GM23338 (cell line): ENCODE measurements around the gene APBA2. TPM values are rescaled to one million over a fixed set of nuclear protein-coding genes. Genes with fewer than 3 reads are reported as not detected.
A peak's percentile ranks its signal among the peaks of the same experiment; 100 is the strongest.

Source experiments
- ATAC-seq: fragments of 200-7000 bp; cut with Tn5 transposase; 3 replicates; pipeline ENCODE4 v1.9.1; 2020
- DNase-seq: peaks from one replicate; pipeline ENCODE4 v3.0.0-alpha.2; 2015; ENCODE audit warnings: low spot score
- H2AFZ ChIP-seq: fragments of 200-600 bp; sonication (generic); 2 replicates; pipeline ENCODE4 v1.8.0; 2016; ENCODE audit warnings: antibody characterized with exemption, mild to moderate bottlenecking, moderate library complexity
- H3F3A ChIP-seq: fragments of 200-600 bp; sonication (generic); replicated peaks from 2 replicates; pipeline ENCODE4 v1.8.0; 2017; ENCODE audit warnings: antibody characterized with exemption, mixed run types, low read depth
- H3K27ac ChIP-seq: fragments of 200-600 bp; sonication (generic); 2 replicates; pipeline ENCODE4 v1.6.1; 2016; ENCODE audit warnings: low read depth
- H3K27me3 ChIP-seq: fragments of 200-600 bp; sonication (generic); 2 replicates; pipeline ENCODE4 v1.8.0; 2016; ENCODE audit warnings: mild to moderate bottlenecking, mixed run types, moderate library complexity; ENCODE audit not compliant: insufficient read depth
- H3K36me3 ChIP-seq: fragments of 200-600 bp; sonication (generic); 2 replicates; pipeline ENCODE4 v1.8.0; 2016; ENCODE audit warnings: mild to moderate bottlenecking; ENCODE audit not compliant: insufficient read depth
- H3K4me1 ChIP-seq: fragments of 200-600 bp; sonication (generic); 2 replicates; pipeline ENCODE4 v1.8.0; 2016; ENCODE audit warnings: mild to moderate bottlenecking, moderate library complexity; ENCODE audit not compliant: insufficient read depth
- H3K4me2 ChIP-seq: fragments of 200-600 bp; sonication (generic); 2 replicates; pipeline ENCODE4 v1.7.1; 2017; ENCODE audit warnings: mixed run types
- H3K4me3 ChIP-seq: fragments of 200-600 bp; sonication (generic); 2 replicates; pipeline ENCODE4 v1.6.1; 2016; ENCODE audit warnings: mixed run types
- H3K79me2 ChIP-seq: fragments of 200-600 bp; sonication (generic); replicated peaks from 2 replicates; pipeline ENCODE4 v1.8.0; 2017; ENCODE audit warnings: mild to moderate bottlenecking; ENCODE audit not compliant: insufficient read depth
- H3K9me2 ChIP-seq: fragments of 200-600 bp; sonication (generic); 2 replicates; pipeline ENCODE4 v1.8.0; 2017; ENCODE audit not compliant: insufficient read depth
- H4K20me1 ChIP-seq: fragments of 200-600 bp; sonication (generic); replicated peaks from 2 replicates; pipeline ENCODE4 v1.8.0; 2017; ENCODE audit warnings: mild to moderate bottlenecking; ENCODE audit not compliant: insufficient read depth
- H3K27ac Mint-ChIP-seq: 2 replicates; pipeline ENCODE4 v1.8.0; 2020; ENCODE audit warnings: inconsistent platforms, mild to moderate bottlenecking, moderate library complexity, mixed read lengths
- H3K27me3 Mint-ChIP-seq: 3 replicates; pipeline ENCODE4 v1.8.0; 2022; ENCODE audit warnings: low read depth, mild to moderate bottlenecking, moderate library complexity, mixed read lengths, inconsistent platforms; ENCODE audit not compliant: insufficient read depth, poor library complexity
- H3K36me3 Mint-ChIP-seq: 3 replicates; pipeline ENCODE4 v1.8.0; 2021; ENCODE audit warnings: low read depth, mild to moderate bottlenecking, inconsistent platforms, moderate library complexity, mixed read lengths
- H3K4me1 Mint-ChIP-seq: 3 replicates; pipeline ENCODE4 v1.8.0; 2020; ENCODE audit warnings: mild to moderate bottlenecking, inconsistent platforms, mixed read lengths
- H3K4me3 Mint-ChIP-seq: 3 replicates; pipeline ENCODE4 v1.8.0; 2021; ENCODE audit warnings: moderate library complexity, mild to moderate bottlenecking, inconsistent platforms, mixed read lengths
- H3K9me3 Mint-ChIP-seq: 3 replicates; pipeline ENCODE4 v1.8.0; 2020; ENCODE audit warnings: moderate library complexity, mild to moderate bottlenecking, inconsistent platforms, mixed read lengths
- NANOG ChIP-seq: IDR thresholded peaks from 2 replicates; pipeline ENCODE4 v1.6.1; 2016; ENCODE audit warnings: antibody characterized with exemption, borderline replicate concordance
- polyA plus RNA-seq: library from polyadenylated mRNA; unstranded; fragments of >200 nt; fragmentation: Nextera tagmentation; extraction: Ambion mirVana; gene quantifications from 2 replicates; pipeline ENCODE4 v1.2.1, GENCODE V29; 2016
- total RNA-seq: library from RNA; depleted of rRNA; stranded (reverse); fragments of >200 nt; shearing (Covaris generic); gene quantifications from 2 replicates; pipeline ENCODE4 v1.2.3, GENCODE V29; 2014
- TF ChIP-seq, protein P1 (sequence below), 2 experiments: fragments of 200-600 bp in 1 of 2; sonication (generic) in 1 of 2; conservative IDR thresholded peaks; 2 replicates each; pipeline versions ENCODE4 v1.5.1 to v1.6.1; 2016 to 2017; ENCODE audit warnings: antibody characterized with exemption in 2 of 2, low read depth in 2 of 2, mild to moderate bottlenecking in 2 of 2, moderate library complexity in 1 of 2
- TF ChIP-seq, protein P2 (sequence below): fragments of 250-450 bp; sonication (Bioruptor Pico); IDR thresholded peaks from 2 replicates; pipeline ENCODE4 v1.5.0; 2020; ENCODE audit warnings: mild to moderate bottlenecking, moderate library complexity
- TF ChIP-seq, protein P3 (sequence below): IDR thresholded peaks from 2 replicates; pipeline ENCODE4 v1.6.1; 2016; ENCODE audit warnings: antibody characterized with exemption

The APBA2 gene
- total and polyA plus RNA-seq, 2 experiments from 2014 or later = 5.9 to 24.7 TPM

DNA sequence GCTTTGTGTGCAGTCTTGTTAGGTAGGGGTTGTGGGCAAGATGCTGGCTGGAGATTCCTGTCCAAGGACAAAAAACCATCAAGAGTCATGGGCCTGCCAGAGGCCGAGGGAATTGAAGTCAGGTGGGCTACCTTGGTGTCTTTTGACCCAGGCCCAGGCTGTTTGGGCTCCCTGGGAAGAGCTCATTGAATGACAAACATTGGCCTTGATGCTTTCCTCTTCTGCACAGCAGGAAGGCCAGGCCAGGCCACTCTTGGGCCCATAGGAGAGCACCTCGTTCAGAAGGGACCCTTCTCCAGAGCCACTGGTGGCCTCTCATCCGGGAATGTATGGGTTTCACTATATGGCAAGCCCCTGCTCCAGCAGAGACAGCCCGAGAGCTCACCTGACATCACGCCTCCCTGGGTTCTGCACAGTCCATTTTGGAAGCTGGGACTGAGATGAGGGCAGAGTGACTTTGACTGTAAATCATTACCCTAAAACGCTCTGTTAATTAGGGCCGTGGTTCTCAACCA lies 214.8 kb downstream of the APBA2 start:
- no peaks in the 10 kb centered on the region for H3K27me3 ChIP-seq
- H3K27ac ChIP-seq = no peak overlapping the region
- no peaks in the 10 kb centered on the region for H3K79me2 ChIP-seq
- no peak overlapping the region for H3K4me2 ChIP-seq
- 0 out of 2 replicates have a peak, but pooled peaks cover 4% of the 10 kb centered on the region for H3F3A ChIP-seq
- peaks cover under 1% of the 10 kb centered on the region; the same call in 1 of the 3 replicates for H3K36me3 Mint-ChIP-seq
- H3K4me3 ChIP-seq = no peak overlapping the region
- H4K20me1 ChIP-seq = no peaks in the 10 kb centered on the region
- TF ChIP-seq, protein P1, sequence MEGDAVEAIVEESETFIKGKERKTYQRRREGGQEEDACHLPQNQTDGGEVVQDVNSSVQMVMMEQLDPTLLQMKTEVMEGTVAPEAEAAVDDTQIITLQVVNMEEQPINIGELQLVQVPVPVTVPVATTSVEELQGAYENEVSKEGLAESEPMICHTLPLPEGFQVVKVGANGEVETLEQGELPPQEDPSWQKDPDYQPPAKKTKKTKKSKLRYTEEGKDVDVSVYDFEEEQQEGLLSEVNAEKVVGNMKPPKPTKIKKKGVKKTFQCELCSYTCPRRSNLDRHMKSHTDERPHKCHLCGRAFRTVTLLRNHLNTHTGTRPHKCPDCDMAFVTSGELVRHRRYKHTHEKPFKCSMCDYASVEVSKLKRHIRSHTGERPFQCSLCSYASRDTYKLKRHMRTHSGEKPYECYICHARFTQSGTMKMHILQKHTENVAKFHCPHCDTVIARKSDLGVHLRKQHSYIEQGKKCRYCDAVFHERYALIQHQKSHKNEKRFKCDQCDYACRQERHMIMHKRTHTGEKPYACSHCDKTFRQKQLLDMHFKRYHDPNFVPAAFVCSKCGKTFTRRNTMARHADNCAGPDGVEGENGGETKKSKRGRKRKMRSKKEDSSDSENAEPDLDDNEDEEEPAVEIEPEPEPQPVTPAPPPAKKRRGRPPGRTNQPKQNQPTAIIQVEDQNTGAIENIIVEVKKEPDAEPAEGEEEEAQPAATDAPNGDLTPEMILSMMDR (conservative IDR thresholded peaks at IDR 0.05; ENCODE audit: low read depth in 2 of 2) = no peak
- TF ChIP-seq NANOG = no peak
- TF ChIP-seq, protein P2, sequence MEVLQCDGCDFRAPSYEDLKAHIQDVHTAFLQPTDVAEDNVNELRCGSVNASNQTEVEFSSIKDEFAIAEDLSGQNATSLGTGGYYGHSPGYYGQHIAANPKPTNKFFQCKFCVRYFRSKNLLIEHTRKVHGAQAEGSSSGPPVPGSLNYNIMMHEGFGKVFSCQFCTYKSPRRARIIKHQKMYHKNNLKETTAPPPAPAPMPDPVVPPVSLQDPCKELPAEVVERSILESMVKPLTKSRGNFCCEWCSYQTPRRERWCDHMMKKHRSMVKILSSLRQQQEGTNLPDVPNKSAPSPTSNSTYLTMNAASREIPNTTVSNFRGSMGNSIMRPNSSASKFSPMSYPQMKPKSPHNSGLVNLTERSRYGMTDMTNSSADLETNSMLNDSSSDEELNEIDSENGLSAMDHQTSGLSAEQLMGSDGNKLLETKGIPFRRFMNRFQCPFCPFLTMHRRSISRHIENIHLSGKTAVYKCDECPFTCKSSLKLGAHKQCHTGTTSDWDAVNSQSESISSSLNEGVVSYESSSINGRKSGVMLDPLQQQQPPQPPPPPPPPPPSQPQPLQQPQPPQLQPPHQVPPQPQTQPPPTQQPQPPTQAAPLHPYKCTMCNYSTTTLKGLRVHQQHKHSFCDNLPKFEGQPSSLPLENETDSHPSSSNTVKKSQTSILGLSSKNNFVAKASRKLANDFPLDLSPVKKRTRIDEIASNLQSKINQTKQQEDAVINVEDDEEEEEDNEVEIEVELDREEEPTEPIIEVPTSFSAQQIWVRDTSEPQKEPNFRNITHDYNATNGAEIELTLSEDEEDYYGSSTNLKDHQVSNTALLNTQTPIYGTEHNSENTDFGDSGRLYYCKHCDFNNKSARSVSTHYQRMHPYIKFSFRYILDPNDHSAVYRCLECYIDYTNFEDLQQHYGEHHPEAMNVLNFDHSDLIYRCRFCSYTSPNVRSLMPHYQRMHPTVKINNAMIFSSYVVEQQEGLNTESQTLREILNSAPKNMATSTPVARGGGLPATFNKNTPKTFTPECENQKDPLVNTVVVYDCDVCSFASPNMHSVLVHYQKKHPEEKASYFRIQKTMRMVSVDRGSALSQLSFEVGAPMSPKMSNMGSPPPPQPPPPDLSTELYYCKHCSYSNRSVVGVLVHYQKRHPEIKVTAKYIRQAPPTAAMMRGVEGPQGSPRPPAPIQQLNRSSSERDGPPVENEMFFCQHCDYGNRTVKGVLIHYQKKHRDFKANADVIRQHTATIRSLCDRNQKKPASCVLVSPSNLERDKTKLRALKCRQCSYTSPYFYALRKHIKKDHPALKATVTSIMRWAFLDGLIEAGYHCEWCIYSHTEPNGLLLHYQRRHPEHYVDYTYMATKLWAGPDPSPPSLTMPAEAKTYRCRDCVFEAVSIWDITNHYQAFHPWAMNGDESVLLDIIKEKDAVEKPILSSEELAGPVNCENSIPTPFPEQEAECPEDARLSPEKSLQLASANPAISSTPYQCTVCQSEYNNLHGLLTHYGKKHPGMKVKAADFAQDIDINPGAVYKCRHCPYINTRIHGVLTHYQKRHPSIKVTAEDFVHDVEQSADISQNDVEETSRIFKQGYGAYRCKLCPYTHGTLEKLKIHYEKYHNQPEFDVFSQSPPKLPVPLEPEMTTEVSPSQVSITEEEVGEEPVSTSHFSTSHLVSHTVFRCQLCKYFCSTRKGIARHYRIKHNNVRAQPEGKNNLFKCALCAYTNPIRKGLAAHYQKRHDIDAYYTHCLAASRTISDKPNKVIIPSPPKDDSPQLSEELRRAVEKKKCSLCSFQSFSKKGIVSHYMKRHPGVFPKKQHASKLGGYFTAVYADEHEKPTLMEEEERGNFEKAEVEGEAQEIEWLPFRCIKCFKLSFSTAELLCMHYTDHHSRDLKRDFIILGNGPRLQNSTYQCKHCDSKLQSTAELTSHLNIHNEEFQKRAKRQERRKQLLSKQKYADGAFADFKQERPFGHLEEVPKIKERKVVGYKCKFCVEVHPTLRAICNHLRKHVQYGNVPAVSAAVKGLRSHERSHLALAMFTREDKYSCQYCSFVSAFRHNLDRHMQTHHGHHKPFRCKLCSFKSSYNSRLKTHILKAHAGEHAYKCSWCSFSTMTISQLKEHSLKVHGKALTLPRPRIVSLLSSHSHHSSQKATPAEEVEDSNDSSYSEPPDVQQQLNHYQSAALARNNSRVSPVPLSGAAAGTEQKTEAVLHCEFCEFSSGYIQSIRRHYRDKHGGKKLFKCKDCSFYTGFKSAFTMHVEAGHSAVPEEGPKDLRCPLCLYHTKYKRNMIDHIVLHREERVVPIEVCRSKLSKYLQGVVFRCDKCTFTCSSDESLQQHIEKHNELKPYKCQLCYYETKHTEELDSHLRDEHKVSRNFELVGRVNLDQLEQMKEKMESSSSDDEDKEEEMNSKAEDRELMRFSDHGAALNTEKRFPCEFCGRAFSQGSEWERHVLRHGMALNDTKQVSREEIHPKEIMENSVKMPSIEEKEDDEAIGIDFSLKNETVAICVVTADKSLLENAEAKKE (CRISPR knock-in tag) = no peak
- TF ChIP-seq, protein P3, sequence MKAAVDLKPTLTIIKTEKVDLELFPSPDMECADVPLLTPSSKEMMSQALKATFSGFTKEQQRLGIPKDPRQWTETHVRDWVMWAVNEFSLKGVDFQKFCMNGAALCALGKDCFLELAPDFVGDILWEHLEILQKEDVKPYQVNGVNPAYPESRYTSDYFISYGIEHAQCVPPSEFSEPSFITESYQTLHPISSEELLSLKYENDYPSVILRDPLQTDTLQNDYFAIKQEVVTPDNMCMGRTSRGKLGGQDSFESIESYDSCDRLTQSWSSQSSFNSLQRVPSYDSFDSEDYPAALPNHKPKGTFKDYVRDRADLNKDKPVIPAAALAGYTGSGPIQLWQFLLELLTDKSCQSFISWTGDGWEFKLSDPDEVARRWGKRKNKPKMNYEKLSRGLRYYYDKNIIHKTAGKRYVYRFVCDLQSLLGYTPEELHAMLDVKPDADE = no peak
- peaks cover 10% of the 10 kb centered on the region for H3K27me3 Mint-ChIP-seq
- no peak for DNase-seq
- no peaks in the 10 kb centered on the region for H3K9me2 ChIP-seq
- H3K4me3 Mint-ChIP-seq = no peak overlapping the region
- H3K9me3 Mint-ChIP-seq = no peaks in the 10 kb centered on the region
- peaks cover 8% of the 10 kb centered on the region for H3K4me1 ChIP-seq
- H3K4me1 Mint-ChIP-seq = peaks cover 43% of the 10 kb centered on the region
- no peak for ATAC-seq
- H2AFZ ChIP-seq = no peak overlapping the region
- no peaks in the 10 kb centered on the region for H3K36me3 ChIP-seq
- peak overlapping the region; percentile 79; the same call in 1 of the 2 replicates for H3K27ac Mint-ChIP-seq
